ENCODE measurements around the gene TBL3.
"Not testable (repeated sequence)": the region's sequence is repeated elsewhere in the genome, so short reads cannot be mapped to it uniquely, and the experiment has no call there.

Gene TBL3

DNA sequence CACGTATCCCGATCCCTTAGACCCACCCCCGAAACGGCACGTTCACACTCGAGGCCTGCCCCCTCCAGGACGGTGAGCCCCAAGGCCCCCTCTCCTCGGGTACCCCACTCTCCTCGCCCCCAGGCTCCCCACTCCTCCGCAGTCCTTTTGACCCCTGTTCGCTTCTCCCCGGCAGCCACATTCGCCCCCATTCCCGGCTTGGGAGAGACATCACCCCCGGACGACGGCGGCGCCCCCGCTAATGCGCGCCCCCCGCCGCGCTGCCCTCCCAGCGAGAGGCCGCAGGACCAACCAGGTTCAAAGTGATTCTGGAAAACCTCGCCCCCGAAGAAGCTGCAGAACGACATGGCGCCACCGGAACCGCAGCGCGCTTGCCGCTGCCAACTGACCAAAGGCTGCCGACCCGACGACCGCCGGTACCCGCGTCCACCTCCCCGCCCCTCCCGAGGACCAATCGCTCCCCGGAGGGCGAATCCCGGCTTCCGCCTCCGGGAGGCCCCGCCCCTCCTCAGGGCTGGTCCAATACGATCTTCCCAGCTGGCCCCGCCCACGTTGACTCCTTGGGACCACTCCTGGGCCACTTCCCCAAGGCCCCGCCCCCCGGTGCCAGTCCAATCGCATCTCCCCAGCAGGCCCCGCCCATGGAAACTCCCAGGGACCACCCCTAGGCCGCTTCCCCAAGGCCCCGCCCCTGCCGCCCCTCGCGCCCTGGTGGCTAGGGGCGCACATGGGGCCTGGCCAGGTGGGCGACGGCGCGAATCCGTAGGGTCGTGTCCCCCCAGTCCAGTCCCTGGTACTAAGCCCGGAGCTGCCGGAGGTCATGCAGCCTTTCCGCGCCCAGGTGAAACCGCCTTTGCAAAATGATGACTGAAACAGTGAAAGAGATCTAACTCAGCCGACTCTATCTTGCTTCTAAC, 28.8 kb upstream of the TBL3 start, which contains the start of gene MSRB1:
MSRB1 (minus strand) TSS at position 390 of the 917 bp plus-strand sequence; CDS start at position 347, 43 bp downstream.
- DNase-seq (ENCODE audit: extremely low read depth in 1 of 2, low read depth in 1 of 2) = peak; percentile 98 to 100

DNA sequence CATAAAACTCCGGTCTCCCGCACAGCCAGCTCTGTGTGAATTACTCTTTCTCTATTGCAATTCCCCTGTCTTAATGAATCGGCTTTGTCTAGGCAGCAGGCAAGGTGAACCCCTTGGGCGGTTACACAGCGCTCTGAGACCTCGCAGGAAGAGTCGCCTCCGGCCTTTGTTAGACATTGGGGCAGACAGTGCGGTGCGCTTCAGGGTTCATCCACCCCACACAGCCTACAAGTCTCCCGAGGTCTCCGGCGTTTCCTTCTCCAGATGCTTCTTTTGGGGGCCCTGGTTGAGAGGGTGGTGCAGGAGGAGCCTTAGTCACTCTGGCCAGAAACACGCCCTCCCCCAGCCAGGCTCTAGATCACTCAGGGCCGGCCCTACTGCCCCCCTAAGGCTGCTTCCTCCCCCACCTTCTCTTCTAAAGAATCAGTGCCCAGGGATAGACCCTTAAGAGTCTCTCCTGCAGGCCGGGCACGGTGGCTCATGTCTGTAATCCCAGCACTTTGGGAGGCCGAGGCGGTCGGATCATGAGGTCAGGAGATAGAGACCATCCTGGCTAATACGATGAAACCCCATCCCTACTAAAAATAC, 27.1 kb upstream of the TBL3 start:
- no peak for DNase-seq (ENCODE audit: extremely low read depth in 1 of 2, low read depth in 1 of 2)

DNA sequence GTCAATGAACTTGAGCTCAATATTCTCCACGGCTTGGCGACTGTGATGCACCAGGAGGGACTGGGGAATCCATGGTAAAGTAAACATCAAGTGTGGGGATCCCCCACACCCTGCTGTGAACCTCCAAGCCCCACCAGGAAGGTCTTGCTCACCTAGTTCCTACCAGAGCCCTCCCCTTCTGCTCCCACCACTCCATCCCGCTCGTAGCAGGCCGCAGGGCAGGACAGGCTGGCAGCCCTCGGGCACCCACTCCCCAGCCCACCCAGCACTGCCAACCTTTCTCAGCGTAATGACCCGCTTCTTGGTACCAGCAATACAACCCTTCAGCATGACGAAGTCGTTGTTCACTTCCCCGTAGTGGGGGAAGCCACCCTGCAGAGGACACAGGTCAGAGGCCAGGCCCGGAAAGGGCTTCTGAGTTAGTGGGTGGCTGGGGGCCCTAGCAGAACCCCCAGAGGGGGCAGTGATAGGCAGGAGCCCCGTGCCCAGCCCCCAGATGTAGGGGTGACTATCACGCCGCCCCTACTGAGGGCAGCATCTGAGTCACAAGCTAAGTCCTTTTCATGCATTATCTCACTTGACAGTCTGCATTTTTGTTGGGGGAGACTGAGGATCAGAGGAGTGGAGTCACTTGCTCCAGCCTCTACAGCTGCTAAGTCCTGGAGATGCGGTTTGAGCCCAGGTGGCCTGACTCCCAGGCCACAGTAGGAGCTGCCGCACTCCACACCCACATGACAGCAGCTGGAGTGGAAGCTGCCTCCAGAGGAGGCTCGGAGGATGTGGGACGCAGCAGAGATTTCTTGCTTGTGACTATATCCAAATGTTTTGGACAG, 26.1 kb upstream of the TBL3 start:
- no peak for DNase-seq (ENCODE audit: extremely low read depth in 1 of 2, low read depth in 1 of 2)

DNA sequence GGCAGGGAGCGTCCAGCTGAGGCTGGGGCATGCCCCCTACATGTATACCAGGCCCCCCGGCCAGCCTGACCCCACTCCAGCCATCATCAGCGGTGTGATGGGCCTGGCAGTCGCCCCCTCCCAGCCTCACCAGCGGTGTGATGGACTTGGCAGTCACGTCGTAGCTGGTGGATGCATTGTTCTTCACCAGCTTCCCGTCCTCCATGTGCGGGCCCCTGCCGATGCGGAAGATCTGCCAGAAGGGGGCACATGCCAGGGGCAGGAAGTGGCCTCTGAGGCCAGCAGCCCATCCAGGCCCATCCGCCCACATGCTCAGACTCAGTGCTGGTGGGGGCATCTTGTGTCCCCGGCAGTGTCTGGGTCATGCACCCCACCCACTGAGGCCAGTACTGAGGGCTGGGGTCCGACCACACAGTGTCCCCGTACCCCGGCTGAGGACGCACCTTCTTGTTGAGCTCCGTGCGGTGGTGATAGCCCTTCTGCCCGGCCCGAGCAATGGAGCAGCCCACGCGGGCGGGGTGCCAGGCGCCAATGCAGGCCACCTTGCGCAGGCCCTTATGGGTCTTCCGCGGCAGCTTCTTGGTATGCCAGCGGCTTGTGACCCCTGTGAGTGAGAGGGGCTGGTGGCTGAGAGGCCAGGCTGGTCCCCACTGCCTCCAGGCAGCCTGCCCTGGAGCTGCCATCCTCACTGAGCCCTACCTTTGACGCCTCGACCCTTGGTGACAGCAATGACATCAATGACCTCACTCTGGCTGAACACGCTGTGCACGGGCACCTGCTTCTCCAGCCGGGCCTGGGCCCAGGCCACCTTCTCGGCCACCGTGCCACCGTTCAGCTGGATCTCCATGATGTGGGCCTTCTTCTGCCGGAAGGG, 25.1 kb upstream of the TBL3 start:
- no peak for DNase-seq (ENCODE audit: extremely low read depth in 1 of 2, low read depth in 1 of 2)

DNA sequence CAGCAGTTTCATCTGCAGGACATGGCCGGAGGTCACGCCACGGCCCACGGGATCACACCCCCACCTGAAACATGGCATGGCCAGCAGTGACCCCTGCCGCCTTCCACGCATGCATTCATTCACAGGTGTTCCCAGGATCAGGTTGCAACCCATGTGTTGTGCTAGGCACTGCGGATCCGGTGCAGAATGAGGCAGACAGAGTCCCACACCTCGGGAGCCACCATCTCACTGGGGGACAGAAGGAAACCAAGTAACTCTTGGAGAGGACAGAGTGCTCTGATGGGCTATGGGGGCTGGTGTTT, 24.5 kb upstream of the TBL3 start:
- no peak for DNase-seq (ENCODE audit: extremely low read depth in 1 of 2, low read depth in 1 of 2)

DNA sequence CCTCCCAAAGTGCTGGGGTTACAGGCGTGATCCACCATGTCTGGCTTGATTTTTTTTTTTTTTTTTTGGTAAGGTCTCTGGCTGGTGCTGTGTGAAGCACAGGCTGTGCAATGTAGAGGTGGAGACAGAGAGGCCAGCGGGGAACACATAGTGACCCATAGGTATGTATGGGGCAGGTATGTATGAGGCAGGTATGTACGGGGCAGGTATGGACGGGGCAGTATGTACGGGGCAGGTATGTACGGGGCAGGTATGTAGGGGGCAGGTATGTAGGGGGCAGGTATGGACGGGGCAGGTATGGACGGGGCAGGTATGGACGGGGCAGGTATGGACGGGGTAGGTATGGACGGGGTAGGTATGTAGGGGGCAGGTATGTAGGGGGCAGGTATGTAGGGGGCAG, 22.3 kb upstream of the TBL3 start:
- no peak for DNase-seq (ENCODE audit: extremely low read depth in 1 of 2, low read depth in 1 of 2)

DNA sequence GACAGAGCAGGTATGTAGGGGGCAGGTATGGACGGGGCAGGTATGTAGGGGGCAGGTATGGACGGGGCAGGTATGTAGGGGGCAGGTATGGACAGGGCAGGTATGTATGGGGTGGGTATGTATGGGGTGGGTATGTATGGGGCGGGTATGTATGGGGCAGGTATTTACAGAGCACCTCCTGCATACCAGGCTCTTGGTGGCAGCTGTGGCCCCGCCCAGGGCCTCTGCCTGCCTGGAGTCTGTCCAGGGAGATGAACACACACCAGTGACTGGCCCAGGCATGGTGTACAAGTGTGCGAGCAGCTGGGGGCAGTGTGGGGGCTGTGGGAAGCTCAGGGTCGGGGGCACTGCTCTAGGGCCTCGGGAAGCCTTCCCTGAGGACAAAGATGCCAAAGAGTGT, 21.8 kb upstream of the TBL3 start:
- no peak for DNase-seq (ENCODE audit: extremely low read depth in 1 of 2, low read depth in 1 of 2)

DNA sequence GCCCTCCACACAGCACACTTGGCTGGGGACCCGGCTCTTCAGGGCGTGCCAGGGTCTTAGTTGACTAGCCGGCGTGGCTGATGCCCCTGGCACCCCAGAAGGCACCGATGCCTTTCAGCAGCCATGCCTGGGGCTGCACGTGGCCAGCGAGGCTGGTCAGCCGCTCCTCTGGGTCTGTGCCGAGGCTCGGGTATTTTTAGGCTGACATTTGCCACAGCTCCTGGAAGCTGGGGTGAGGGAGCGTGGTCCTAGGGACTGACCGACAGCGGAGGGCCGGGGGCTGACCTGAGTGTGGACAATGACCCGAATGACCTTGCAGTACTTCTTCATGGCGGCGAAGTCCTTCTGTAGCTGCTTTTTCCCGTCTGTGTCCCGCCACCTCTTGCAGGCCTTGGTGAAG, 21.3 kb upstream of the TBL3 start:
- DNase-seq (ENCODE audit: extremely low read depth in 1 of 2, low read depth in 1 of 2) = no peak

DNA sequence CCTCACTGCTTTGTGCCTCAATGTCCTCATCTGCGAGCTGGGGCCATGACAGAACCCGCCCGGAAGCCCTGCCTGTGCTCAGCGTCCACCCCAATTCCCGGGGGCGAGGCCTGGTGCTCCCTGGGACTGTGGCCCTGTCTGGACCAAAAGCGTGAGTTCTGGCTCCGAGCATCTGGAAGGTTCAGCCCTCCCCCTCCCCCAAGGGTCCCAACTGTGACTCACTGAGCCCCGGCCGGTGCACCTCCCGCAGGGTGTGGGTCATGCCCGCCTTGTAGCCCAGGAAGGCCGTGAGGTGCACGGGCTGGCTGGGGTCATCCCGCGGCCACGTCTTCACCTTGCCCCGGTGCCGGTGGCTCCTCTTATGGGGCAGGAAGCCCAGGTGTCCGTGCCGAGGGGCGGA, 18.1 kb upstream of the TBL3 start:
- DNase-seq (ENCODE audit: extremely low read depth in 1 of 2, low read depth in 1 of 2) = no peak

DNA sequence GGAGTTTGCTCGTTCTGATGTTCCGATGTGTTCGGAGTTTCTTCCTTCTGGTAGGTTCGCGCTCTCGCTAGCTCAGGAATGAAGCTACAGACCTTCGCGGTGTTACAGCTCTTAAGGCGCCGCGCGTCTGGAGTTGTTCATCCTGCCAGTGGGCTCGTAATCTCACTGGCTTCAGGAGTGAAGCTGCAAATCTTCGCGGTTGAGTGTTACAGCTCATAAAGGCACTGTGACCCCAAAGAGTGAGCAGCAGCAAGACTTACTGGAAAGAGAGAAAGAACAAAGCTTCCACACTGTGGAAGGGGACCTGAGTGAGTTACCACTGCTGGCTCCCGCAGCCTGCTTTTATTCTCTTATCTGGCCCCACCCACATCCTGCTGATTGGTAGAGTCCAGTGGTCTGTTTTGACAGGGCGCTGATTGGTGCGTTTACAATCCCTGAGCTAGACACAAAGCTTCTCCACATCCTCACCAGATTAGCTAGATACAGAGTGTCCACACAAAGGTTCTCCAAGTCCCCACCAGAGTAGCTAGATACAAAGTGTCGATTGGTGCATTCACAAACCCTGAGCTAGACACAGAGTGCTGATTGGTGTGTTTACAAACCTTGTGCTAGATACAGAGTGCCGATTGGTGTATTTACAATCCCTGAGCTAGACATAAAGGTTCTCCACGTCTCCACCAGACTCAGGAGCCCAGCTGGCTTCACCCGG, 14.3 kb upstream of the TBL3 start:
- not testable (repeated sequence) for DNase-seq (ENCODE audit: extremely low read depth in 1 of 2, low read depth in 1 of 2)

DNA sequence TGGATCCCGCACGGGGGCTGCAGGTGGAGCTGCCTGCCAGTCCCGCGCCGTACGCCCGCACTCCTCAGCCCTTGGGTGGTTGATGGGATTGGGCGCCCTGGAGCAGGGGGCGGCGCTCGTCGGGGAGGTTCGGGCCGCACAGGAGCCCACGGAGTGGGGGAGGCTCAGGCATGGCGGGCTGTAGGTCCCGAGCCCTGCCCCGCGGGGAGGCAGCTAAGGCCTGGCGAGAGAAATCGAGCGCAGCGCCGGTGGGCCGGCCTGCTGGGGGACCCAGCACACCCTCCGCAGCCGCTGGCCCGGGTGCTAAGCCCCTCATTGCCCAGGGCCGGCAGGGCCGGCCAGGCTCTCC, 13.7 kb upstream of the TBL3 start:
- DNase-seq (ENCODE audit: extremely low read depth in 1 of 2, low read depth in 1 of 2) = not testable (repeated sequence)

DNA sequence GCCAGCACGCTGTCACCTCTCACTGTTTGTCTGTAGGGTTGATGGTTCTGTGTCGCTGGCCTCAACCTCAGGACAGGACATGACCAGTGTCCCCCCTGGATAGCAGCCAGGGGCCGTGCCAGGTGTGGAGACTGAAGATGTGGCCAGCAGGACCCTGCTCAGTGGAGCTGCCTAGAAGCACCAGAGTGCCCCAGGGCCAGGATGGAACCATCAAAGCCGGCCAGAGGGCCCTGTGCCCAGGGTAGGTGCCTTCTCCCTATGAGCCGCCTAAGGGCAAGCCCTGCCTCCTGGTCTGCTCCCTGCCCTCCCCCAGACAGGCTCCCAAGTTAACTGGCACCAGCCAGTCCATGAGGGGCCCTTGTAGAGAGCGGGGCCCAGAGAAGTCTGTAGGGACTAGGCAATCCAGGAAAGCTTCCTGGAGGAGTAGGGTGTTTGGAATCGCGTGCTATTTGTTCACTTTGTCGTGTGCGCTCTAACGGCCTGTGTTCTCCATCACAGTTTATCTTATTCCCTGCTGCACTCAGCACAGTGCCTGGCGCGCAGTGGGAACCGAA, 13.1 kb upstream of the TBL3 start:
- DNase-seq (ENCODE audit: extremely low read depth in 1 of 2, low read depth in 1 of 2) = no peak

DNA sequence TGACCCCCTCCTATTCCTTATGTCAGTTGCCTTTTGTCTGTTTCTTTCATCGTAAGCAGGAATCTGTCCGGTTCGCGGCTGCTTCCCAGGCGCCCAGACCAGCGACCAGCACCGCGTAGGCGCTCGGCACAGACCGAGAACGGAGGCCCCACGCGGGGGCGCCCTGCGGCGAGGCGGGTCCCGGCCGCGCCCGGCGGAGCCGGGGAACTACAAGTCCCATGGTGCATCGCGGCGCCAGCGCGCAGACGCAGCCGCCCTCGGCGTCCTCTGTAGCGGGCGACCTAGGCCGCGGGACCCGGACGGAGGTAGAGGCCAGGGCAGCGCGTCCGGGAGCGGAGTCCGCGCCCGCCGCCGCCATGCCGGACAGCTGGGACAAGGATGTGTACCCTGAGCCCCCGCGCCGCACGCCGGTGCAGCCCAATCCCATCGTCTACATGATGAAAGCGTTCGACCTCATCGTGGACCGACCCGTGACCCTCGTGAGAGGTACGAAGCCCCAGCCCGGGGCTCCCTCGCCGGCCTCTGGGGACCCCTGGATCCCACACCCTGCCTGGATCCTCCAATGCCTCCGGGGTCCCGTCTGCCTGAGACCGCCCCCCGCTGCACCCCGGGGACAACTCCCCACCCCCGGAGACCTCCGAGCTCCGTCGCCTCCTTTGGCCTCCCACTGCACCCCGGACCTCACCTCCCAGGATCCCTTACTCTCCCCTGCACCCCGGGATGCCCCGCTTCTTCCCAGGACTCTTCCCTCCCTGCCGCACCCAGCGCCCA, 12.4 kb upstream of the TBL3 start, which contains the start of gene NDUFB10:
NDUFB10 (plus strand) TSS at position 270 of the 771 bp plus-strand sequence; CDS start at position 357, 87 bp downstream.
- DNase-seq (ENCODE audit: extremely low read depth in 1 of 2, low read depth in 1 of 2) = peak; percentile 86

DNA sequence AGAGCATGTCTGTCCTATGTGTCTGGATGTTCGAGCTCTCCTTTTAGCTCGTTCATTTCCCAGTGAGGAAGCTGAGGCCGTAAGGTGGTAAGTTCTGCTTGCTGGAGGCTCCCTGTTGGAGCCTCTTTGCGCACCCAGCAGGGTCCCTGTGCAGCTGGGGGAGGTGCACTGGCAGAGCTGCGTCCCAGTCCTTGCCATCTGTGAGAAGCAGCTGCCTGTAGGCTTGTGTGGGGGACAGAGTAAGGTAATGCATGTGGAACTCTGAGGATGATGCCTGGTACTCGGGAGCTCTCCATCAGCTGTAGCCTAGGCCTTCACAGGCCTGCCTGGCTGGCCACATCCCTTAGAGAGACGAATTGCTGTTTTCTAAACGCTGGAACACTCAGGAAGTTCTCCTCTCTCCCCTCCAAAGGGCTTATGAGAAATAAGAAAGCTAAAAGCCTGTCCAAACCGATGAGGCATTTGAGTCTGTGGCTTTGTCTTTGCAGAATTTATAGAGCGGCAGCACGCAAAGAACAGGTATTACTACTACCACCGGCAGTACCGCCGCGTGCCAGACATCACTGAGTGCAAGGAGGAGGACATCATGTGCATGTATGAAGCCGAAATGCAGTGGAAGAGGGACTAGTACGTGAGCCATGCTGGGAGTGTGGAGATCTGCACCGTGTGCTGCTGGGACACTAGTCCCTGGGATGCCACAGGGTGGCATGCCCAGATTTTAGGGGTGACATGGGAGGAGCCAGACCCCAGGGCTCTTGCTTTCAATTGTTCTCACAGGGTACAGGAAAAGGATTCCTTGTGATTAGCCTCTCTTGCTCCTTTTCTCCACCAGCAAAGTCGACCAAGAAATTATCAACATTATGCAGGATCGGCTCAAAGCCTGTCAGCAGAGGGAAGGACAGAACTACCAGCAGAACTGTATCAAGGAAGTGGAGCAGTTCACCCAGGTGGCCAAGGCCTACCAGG, 10.9 kb upstream of the TBL3 start:
- no peak for DNase-seq (ENCODE audit: extremely low read depth in 1 of 2, low read depth in 1 of 2)

DNA sequence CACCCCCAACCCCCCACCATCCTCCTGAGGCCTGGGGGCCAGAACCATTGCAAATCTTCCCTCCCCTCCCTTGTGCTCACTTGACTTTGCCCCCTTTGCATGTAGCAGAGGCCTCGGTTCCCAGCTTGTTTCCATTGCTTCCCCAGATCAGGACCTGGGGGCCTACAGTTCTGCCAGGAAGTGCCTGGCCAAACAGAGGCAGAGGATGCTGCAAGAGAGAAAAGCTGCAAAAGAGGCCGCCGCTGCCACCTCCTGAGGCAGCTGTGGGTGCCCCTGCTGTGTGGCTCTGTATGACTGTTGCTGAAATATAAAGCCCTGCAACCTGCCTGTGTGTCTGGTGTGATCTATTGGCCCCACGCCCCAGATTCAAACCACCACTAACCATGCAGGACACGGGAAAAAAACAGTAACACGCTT, 10.2 kb upstream of the TBL3 start:
- no peak for DNase-seq (ENCODE audit: extremely low read depth in 1 of 2, low read depth in 1 of 2)

DNA sequence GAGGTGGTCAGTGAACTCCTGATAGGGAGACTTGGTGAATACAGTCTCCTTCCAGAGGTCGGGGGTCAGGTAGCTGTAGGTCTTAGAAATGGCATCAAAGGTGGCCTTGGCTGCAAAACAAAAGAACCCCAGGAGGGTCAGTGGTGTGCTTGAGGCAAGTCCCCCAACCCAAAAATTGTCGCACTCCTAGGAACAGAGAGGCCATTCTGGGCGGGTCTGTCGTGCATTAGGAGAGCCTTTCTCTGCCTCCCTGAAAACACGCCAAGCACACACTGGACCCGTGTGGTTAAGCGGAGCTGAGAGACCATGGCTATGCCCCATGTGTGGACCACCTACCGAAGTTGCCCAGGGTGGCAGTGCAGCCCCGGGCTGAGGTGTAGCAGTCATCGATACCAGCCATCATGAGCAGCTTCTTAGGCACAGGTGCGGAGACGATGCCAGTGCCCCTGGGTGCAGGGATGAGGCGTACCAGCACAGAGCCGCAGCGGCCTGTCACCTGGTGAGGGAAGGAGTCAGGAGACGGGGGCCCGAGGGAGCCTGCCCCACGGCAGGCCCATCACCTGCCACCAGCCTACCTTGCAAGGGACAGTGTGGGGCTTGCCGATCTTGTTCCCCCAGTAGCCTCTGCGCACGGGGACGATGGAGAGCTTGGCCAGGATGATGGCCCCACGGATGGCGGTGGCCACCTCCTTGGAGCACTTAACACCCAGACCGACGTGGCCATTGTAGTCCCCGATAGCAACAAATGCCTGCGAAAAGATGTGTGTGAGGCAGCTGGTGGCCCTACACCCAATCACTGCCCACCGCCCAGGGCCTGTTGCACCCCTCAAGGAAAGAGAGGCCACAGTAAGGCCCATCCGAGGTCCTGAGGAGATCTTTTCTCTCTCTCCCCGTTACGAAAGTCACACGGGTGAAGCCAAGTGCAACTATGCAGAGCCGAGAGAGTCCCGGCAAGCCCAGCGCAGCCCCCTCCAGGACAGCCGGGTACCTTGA, 9.4 kb upstream of the TBL3 start:
- DNase-seq (ENCODE audit: extremely low read depth in 1 of 2, low read depth in 1 of 2) = not testable (repeated sequence)
